CD4-positive, CD25-positive, alpha-beta regulatory T cell (primary cell): ENCODE measurements around the gene SLC29A1. TPM values are rescaled to one million over a fixed set of nuclear protein-coding genes. Genes with fewer than 3 reads are reported as not detected.

ENCODE experiments used
- ATAC-seq, 2 donors: fragments of 150-1000 bp; cut with Tn5 transposase; one replicate each; pipeline ENCODE4 v1.10.0; 2021; ENCODE audit warnings: low read depth in 2 of 2, moderate number of reproducible peaks in 2 of 2, moderate library complexity in 1 of 2
- DNase-seq, 3 donors: peaks; one replicate each; pipeline versions ENCODE4 v3.0.0 to v3.0.0-alpha.2; 2012 to 2022; ENCODE audit warnings: mixed read lengths in 1 of 3
- H3K27ac ChIP-seq: one replicate; pipeline ENCODE4 v1.7.0; 2013; ENCODE audit warnings: mild to moderate bottlenecking, low read length; ENCODE audit not compliant: insufficient read depth, poor library complexity, severe bottlenecking
- H3K27me3 ChIP-seq: one replicate; pipeline ENCODE4 v1.7.0; 2013; ENCODE audit warnings: low read length; ENCODE audit not compliant: control insufficient read depth, insufficient read depth
- H3K36me3 ChIP-seq: one replicate; pipeline ENCODE4 v1.7.0; 2013; ENCODE audit warnings: mild to moderate bottlenecking, low read length, moderate library complexity; ENCODE audit not compliant: control insufficient read depth, insufficient read depth
- H3K4me1 ChIP-seq: 2 replicates; pipeline ENCODE4 v1.7.0; 2013; ENCODE audit warnings: mild to moderate bottlenecking, low read length; ENCODE audit not compliant: insufficient read depth, control insufficient read depth, poor library complexity, severe bottlenecking
- H3K4me3 ChIP-seq: one replicate; pipeline ENCODE4 v1.7.0; 2013; ENCODE audit warnings: low read depth, mild to moderate bottlenecking, low read length, moderate library complexity
- H3K9me3 ChIP-seq, 2 experiments: 1 replicate in 1 of 2; 2 replicates in 1 of 2; pipeline ENCODE4 v1.7.0; 2013; ENCODE audit warnings: low read length in 2 of 2, mild to moderate bottlenecking in 1 of 2, moderate library complexity in 1 of 2; ENCODE audit not compliant: control insufficient read depth in 2 of 2
- H3K27ac Mint-ChIP-seq, 3 donors: one replicate each; pipeline ENCODE4 v1.8.0; 2020 to 2022; ENCODE audit warnings: mild to moderate bottlenecking in 3 of 3, mixed read lengths in 3 of 3, moderate library complexity in 2 of 3
- H3K27me3 Mint-ChIP-seq: one replicate; pipeline ENCODE4 v1.8.0; 2022; ENCODE audit warnings: mild to moderate bottlenecking, mixed read lengths
- H3K36me3 Mint-ChIP-seq: one replicate; pipeline ENCODE4 v1.8.0; 2020; ENCODE audit warnings: mixed read lengths
- H3K4me1 Mint-ChIP-seq, 4 donors: one replicate each; pipeline ENCODE4 v1.8.0; 2020 to 2022; ENCODE audit warnings: mixed read lengths in 4 of 4, mild to moderate bottlenecking in 1 of 4
- H3K4me3 Mint-ChIP-seq, 4 donors: one replicate each; pipeline ENCODE4 v1.8.0; 2020 to 2022; ENCODE audit warnings: mild to moderate bottlenecking in 4 of 4, mixed read lengths in 4 of 4, moderate library complexity in 3 of 4
- H3K9me3 Mint-ChIP-seq, 7 donors: one replicate each; pipeline ENCODE4 v1.8.0; 2020 to 2022; ENCODE audit warnings: mixed read lengths in 7 of 7, mild to moderate bottlenecking in 3 of 7, moderate library complexity in 2 of 7
- polyA plus RNA-seq, 4 donors: library from polyadenylated mRNA; unstranded; fragments of 300-500 nt; fragmentation: Illumina TruSeq; gene quantifications; one replicate each; pipeline ENCODE4 v1.2.3, GENCODE V29; 2021
- total RNA-seq: library from RNA; stranded (reverse); gene quantifications from one replicate; pipeline ENCODE4 v1.2.3, GENCODE V29; 2022

The SLC29A1 gene
- total and polyA plus RNA-seq, 5 donors from 2014 or later: 2.6 to 6.1 (median 3.6) TPM

- H3K4me3 ChIP-seq: no peak overlapping the region
- H3K9me3 Mint-ChIP-seq: no peaks in the 10 kb centered on the region
- DNase-seq: no peak
- peaks cover 0 to 7% (median 0%) of the 10 kb centered on the region in 4 donors for H3K4me1 Mint-ChIP-seq
- H3K27ac Mint-ChIP-seq: no peak overlapping the region
- peaks cover 6% of the 10 kb centered on the region for H3K27me3 ChIP-seq
- no peaks in the 10 kb centered on the region for H3K36me3 ChIP-seq
- peaks cover 51% of the 10 kb centered on the region for H3K27me3 Mint-ChIP-seq
- no peaks in the 10 kb centered on the region for H3K36me3 Mint-ChIP-seq
- H3K9me3 ChIP-seq: no peaks in the 10 kb centered on the region
- H3K4me1 ChIP-seq: peaks cover 9% of the 10 kb centered on the region
- ATAC-seq: no peak
- no peak overlapping the region for H3K4me3 Mint-ChIP-seq
- no peak overlapping the region for H3K27ac ChIP-seq
Observed at GRCh38 chr6:44278315-44278714, 54.9 kb downstream of the SLC29A1 start.

- Histone ChIP-seq H3K27me3 (peaks cover 6% of the 10 kb centered on the region), H3K27ac (no peak overlapping the region), H3K4me3 (no peak overlapping the region), H3K36me3 (no peaks in the 10 kb centered on the region), H3K9me3 (no peaks in the 10 kb centered on the region), H3K4me1 (peaks cover 9% of the 10 kb centered on the region)
- Mint-ChIP-seq H3K4me3 (no peak overlapping the region), H3K27ac (no peak overlapping the region), H3K36me3 (no peaks in the 10 kb centered on the region), H3K27me3 (peaks cover 53% of the 10 kb centered on the region), H3K9me3 (no peaks in the 10 kb centered on the region), H3K4me1 (peaks cover 0 to 7% (median 0%) of the 10 kb centered on the region in 4 donors)
- ATAC-seq: no peak
- no peak for DNase-seq
Observed at GRCh38 chr6:44278774-44279697, 55.6 kb downstream of the SLC29A1 start.

Other genes with a start within 250 kb of the SLC29A1 start
- gene MRPL14, start 96.1 kb upstream of the SLC29A1 start, total RNA-seq: 11.8 TPM
- gene MRPL14, start 96.1 kb upstream of the SLC29A1 start, polyA plus RNA-seq: 100 to 1,000 TPM in 1 of 4 donors, 10 to 100 TPM in 3; 72.3 to 101 (median 86.5) TPM
- 20.5 TPM for gene TMEM63B, start 96.0 kb upstream of the SLC29A1 start, total RNA-seq
- 1 to 10 TPM; 1.3 to 2.3 (median 1.4) TPM for gene TMEM63B, start 96.0 kb upstream of the SLC29A1 start, polyA plus RNA-seq
- not detected for gene CAPN11, start 64.8 kb upstream of the SLC29A1 start, total RNA-seq
- gene CAPN11, start 64.8 kb upstream of the SLC29A1 start, polyA plus RNA-seq: not detected
- gene MYMX, start 6.7 kb upstream of the SLC29A1 start, total RNA-seq: not detected
- not detected for gene MYMX, start 6.7 kb upstream of the SLC29A1 start, polyA plus RNA-seq
- gene HSP90AB1, start 23.5 kb downstream of the SLC29A1 start, total RNA-seq: 399 TPM
- 100 to 1,000 TPM; 264 to 426 (median 333) TPM for gene HSP90AB1, start 23.5 kb downstream of the SLC29A1 start, polyA plus RNA-seq
- 14.8 TPM for gene SLC35B2, start 33.9 kb downstream of the SLC29A1 start, total RNA-seq
- gene SLC35B2, start 33.9 kb downstream of the SLC29A1 start, polyA plus RNA-seq: 10 to 100 TPM; 33.0 to 42.4 (median 36.8) TPM
- 53.8 TPM for gene NFKBIE, start 42.0 kb downstream of the SLC29A1 start, total RNA-seq
- gene NFKBIE, start 42.0 kb downstream of the SLC29A1 start, polyA plus RNA-seq: 1 to 10 TPM; 3.6 to 7.0 (median 6.1) TPM
- not detected for gene TMEM151B, start 46.9 kb downstream of the SLC29A1 start, total RNA-seq
- gene TMEM151B, start 46.9 kb downstream of the SLC29A1 start, polyA plus RNA-seq: not detected
- 15.7 TPM for gene AARS2, start 89.8 kb downstream of the SLC29A1 start, total RNA-seq
- gene AARS2, start 89.8 kb downstream of the SLC29A1 start, polyA plus RNA-seq: 1 to 10 TPM; 3.6 to 8.3 (median 6.1) TPM
- not detected for gene SPATS1, start 119.1 kb downstream of the SLC29A1 start, total RNA-seq
- gene SPATS1, start 119.1 kb downstream of the SLC29A1 start, polyA plus RNA-seq: not detected
- gene CDC5L, start 164.1 kb downstream of the SLC29A1 start, total RNA-seq: 22.4 TPM
- gene CDC5L, start 164.1 kb downstream of the SLC29A1 start, polyA plus RNA-seq: 10 to 100 TPM; 15.9 to 18.3 (median 16.3) TPM